GM18909 (cell line): Measurements from ENCODE around the gene PPIE.
"Not testable (repeated sequence)": the region's sequence is repeated elsewhere in the genome, so short reads cannot be mapped to it uniquely, and the experiment has no call there.

ENCODE experiments used
- ATAC-seq: cut with Tn5 transposase; IDR thresholded peaks from one replicate; pipeline ENCODE4 v1.9.1; 2021; ENCODE audit warnings: mild to moderate bottlenecking; ENCODE audit not compliant: unreplicated experiment, poor library complexity

PPIE gene

GRCh38 chr1:39755965-39756659 lies 17.4 kb downstream of the PPIE start:
- ATAC-seq, result no peak

GRCh38 chr1:39757501-39757900 lies 18.8 kb downstream of the PPIE start:
- ATAC-seq, result no peak

GRCh38 chr1:39758556-39759435 lies 20.1 kb downstream of the PPIE start:
- ATAC-seq, result no peak

GRCh38 chr1:39759436-39759726 lies 20.7 kb downstream of the PPIE start:
- no peak for ATAC-seq

- ATAC-seq, result no peak
These were observed 21.7 kb downstream of the PPIE start for GRCh38 chr1:39760074-39761008.

- no peak for ATAC-seq
These were observed 22.3 kb downstream of the PPIE start for GRCh38 chr1:39761016-39761415.

GRCh38 chr1:39761557-39762260 lies 23.0 kb downstream of the PPIE start:
- ATAC-seq, result no peak

- no peak for ATAC-seq
These were observed 24.2 kb downstream of the PPIE start for GRCh38 chr1:39762550-39763540.

GRCh38 chr1:39763619-39764374 lies 25.1 kb downstream of the PPIE start:
- not testable (repeated sequence) for ATAC-seq

- not testable (repeated sequence) for ATAC-seq
These were observed 25.8 kb downstream of the PPIE start for GRCh38 chr1:39764512-39764911.

- ATAC-seq, result not testable (repeated sequence)
These were observed 27.8 kb downstream of the PPIE start for GRCh38 chr1:39766466-39766865.

GRCh38 chr1:39769502-39769901 lies 30.8 kb downstream of the PPIE start:
- not testable (repeated sequence) for ATAC-seq

- not testable (repeated sequence) for ATAC-seq
These were observed 31.7 kb downstream of the PPIE start for GRCh38 chr1:39770100-39771021.

GRCh38 chr1:39771022-39771532 lies 32.4 kb downstream of the PPIE start, which contains the start of gene OXCT2:
OXCT2 (minus strand) TSS chr1:39771348; CDS start chr1:39771255, 93 bp downstream.
- ATAC-seq, result not testable (repeated sequence)

- not testable (repeated sequence) for ATAC-seq
These were observed 34.8 kb downstream of the PPIE start for GRCh38 chr1:39773369-39773979.

GRCh38 chr1:39775141-39775540 lies 36.5 kb downstream of the PPIE start:
- not testable (repeated sequence) for ATAC-seq
